C4-2B (cell line): Measurements from ENCODE around the gene CCDC198.

Source experiments
- ZFX ChIP-seq: fragments of 450-650 bp; IDR thresholded peaks from 2 replicates; pipeline ENCODE4 v1.6.1; 2017
- TF ChIP-seq, protein P1 (sequence below): fragments of 450-650 bp; conservative IDR thresholded peaks from 2 replicates; pipeline ENCODE4 v1.5.1; 2017; ENCODE audit warnings: mild to moderate bottlenecking

DNA sequence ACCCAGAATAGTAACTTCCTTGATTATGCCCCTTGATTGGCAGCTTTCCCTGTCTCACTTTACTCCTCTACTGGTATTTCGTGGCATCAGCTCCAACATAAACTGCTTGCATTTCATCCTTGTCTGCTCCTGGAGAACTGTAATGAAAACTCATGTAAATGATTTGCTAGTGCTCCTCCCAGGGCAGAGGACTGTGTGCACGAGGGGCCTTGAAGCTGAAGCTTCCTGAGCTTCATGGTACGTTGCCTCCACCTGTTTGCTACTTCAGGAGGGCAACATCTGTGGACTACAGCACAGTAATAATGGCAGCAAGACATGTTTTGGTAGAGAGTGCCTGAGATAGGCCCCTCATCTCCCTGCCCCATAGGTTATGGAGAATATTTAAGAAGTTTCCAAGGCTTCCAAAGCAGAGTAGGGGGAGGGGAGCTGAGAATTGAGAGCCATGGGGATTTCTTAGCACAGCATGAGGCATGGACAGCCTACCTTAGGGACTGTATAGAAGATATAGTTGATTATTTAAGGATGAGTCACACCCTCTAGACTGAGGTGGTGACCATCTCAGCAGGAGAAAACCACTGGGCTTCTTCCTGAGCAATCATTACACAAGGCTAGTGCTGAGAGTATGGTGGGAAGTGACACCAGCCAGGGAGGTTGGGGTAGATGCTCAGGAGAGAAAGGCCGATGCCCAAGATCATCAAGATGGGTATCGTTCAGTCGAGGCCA lies 29.5 kb downstream of the CCDC198 start:
- TF ChIP-seq, protein P1, sequence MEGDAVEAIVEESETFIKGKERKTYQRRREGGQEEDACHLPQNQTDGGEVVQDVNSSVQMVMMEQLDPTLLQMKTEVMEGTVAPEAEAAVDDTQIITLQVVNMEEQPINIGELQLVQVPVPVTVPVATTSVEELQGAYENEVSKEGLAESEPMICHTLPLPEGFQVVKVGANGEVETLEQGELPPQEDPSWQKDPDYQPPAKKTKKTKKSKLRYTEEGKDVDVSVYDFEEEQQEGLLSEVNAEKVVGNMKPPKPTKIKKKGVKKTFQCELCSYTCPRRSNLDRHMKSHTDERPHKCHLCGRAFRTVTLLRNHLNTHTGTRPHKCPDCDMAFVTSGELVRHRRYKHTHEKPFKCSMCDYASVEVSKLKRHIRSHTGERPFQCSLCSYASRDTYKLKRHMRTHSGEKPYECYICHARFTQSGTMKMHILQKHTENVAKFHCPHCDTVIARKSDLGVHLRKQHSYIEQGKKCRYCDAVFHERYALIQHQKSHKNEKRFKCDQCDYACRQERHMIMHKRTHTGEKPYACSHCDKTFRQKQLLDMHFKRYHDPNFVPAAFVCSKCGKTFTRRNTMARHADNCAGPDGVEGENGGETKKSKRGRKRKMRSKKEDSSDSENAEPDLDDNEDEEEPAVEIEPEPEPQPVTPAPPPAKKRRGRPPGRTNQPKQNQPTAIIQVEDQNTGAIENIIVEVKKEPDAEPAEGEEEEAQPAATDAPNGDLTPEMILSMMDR: no peak
- TF ChIP-seq ZFX: no peak
